ENCODE results near the gene PYGM.

The PYGM gene

GRCh38 chr11:64752175-64752970 lies 7.4 kb downstream of the PYGM start:
- no peak overlapping the region for H3K4me3 ChIP-seq (ENCODE audit: low read length)

GRCh38 chr11:64751580-64751979 lies 8.2 kb downstream of the PYGM start:
- no peak for DNase-seq (ENCODE audit: low read depth)
- TF ChIP-seq, protein P1, sequence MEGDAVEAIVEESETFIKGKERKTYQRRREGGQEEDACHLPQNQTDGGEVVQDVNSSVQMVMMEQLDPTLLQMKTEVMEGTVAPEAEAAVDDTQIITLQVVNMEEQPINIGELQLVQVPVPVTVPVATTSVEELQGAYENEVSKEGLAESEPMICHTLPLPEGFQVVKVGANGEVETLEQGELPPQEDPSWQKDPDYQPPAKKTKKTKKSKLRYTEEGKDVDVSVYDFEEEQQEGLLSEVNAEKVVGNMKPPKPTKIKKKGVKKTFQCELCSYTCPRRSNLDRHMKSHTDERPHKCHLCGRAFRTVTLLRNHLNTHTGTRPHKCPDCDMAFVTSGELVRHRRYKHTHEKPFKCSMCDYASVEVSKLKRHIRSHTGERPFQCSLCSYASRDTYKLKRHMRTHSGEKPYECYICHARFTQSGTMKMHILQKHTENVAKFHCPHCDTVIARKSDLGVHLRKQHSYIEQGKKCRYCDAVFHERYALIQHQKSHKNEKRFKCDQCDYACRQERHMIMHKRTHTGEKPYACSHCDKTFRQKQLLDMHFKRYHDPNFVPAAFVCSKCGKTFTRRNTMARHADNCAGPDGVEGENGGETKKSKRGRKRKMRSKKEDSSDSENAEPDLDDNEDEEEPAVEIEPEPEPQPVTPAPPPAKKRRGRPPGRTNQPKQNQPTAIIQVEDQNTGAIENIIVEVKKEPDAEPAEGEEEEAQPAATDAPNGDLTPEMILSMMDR (conservative IDR thresholded peaks at IDR 0.05; ENCODE audit: low read depth, low read length), result no peak
- H3K4me3 ChIP-seq (ENCODE audit: low read length), result no peak overlapping the region

More at GRCh38 chr11:64752175-64752970, 7.4 kb downstream of the PYGM start:
- TF ChIP-seq, protein P1 (conservative IDR thresholded peaks at IDR 0.05; ENCODE audit: low read depth, low read length), result no peak
- DNase-seq (ENCODE audit: low read depth), result no peak

DNA sequence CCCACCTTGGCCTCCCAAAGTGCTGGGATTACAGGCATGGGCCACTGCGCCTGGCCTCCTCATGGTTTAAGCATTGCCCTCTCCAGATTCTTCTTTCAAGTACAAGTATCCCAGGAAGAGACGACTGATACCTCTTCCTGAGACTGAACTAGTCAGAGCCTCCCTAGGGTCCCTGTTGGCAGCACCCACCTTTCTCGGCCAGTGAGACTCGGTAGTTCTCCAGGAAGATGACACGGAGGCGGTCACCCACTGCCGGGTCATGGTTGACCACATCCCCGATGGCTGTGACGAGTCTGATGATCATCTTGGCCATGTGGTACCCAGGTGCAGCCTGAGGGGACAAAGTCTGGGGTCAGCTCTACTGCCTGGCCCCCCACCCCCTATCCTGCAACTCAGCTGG lies 8.6 kb downstream of the PYGM start:
- TF ChIP-seq, protein P1 (conservative IDR thresholded peaks at IDR 0.05; ENCODE audit: low read depth, low read length), result no peak
- DNase-seq (ENCODE audit: low read depth), result no peak
- H3K4me3 ChIP-seq (ENCODE audit: low read length), result no peak overlapping the region

GRCh38 chr11:64750361-64751054 lies 9.3 kb downstream of the PYGM start:
- H3K4me3 ChIP-seq (ENCODE audit: low read length), result no peak overlapping the region
- TF ChIP-seq, protein P1 (conservative IDR thresholded peaks at IDR 0.05; ENCODE audit: low read depth, low read length), result no peak
- DNase-seq (ENCODE audit: low read depth), result no peak

- H3K4me3 ChIP-seq (ENCODE audit: low read length), result no peak overlapping the region
- TF ChIP-seq, protein P1 (conservative IDR thresholded peaks at IDR 0.05; ENCODE audit: low read depth, low read length), result no peak
- DNase-seq (ENCODE audit: low read depth), result no peak
Measured at GRCh38 chr11:64747961-64748665, 11.7 kb downstream of the PYGM start.

DNA sequence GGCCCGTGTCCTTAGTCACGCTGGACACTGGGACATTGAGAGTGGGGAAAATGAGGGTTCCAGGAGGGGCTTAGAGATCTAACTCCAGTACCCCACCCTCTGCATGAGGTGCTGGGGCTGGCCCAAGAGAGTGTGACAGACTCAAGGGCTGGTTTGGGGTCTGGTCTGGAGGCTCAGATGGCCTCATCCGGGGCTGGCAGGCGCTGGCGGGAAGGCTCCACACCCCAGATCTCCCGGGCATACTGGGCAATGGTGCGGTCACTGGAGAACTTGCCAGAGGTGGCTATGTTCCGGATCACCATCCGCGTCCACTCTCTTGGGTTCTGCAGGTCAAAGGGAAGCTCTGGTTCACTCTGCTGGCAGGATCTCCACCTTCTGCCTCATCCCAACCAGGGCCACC lies 13.3 kb downstream of the PYGM start:
- TF ChIP-seq, protein P1 (conservative IDR thresholded peaks at IDR 0.05; ENCODE audit: low read depth, low read length), result no peak
- H3K4me3 ChIP-seq (ENCODE audit: low read length), result no peak overlapping the region
- DNase-seq (ENCODE audit: low read depth), result no peak

Measured in retinal pigment epithelial cell (primary cell).